ENCODE results near the gene DACH1. TPM values are rescaled to one million over a fixed set of nuclear protein-coding genes. Genes with fewer than 3 reads are reported as not detected.

DACH1 gene
- total RNA-seq, 1 experiment from 2014 or later: 0.14 TPM

DNA sequence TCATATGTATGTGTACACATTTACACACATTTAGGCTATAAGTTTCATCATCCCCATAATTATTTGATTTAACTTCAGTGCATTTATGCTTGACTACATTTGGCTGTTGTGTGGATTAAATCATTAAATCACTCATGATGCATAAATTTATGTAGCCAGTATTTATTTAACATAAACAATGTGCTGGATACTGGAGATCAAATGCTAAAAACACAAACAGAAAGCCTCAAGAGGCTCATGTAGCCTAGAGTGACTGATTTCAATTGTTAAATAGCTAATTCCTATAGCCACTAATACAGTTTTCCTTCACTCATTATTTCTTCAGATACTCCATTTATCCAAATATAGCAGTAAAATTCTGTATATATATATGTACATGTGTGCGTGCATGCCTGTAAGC is 376.0 kb downstream of the DACH1 start:
- Mint-ChIP-seq H3K27ac (ENCODE audit: unreplicated experiment) (no peak overlapping the region), H3K9me3 (ENCODE audit: low read depth, unreplicated experiment) (no peaks in the 10 kb centered on the region), H3K36me3 (ENCODE audit: insufficient read depth, unreplicated experiment) (no peaks in the 10 kb centered on the region), H3K27me3 (ENCODE audit: unreplicated experiment) (no peaks in the 10 kb centered on the region), H3K4me1 (ENCODE audit: low read depth, unreplicated experiment) (no peaks in the 10 kb centered on the region), H3K4me3 (ENCODE audit: low read depth, unreplicated experiment) (no peak overlapping the region)
- TF ChIP-seq, protein P1, sequence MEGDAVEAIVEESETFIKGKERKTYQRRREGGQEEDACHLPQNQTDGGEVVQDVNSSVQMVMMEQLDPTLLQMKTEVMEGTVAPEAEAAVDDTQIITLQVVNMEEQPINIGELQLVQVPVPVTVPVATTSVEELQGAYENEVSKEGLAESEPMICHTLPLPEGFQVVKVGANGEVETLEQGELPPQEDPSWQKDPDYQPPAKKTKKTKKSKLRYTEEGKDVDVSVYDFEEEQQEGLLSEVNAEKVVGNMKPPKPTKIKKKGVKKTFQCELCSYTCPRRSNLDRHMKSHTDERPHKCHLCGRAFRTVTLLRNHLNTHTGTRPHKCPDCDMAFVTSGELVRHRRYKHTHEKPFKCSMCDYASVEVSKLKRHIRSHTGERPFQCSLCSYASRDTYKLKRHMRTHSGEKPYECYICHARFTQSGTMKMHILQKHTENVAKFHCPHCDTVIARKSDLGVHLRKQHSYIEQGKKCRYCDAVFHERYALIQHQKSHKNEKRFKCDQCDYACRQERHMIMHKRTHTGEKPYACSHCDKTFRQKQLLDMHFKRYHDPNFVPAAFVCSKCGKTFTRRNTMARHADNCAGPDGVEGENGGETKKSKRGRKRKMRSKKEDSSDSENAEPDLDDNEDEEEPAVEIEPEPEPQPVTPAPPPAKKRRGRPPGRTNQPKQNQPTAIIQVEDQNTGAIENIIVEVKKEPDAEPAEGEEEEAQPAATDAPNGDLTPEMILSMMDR (IDR thresholded peaks at IDR 0.05; ENCODE audit: unreplicated experiment): no peak
- CTCF ChIA-PET: no interaction called here
- intact Hi-C loops (cut with micrococcal nuclease; ENCODE audit: unreplicated experiment): no loop called here
- no TSS peak for BruUV-seq (replicated peaks)
- no peak for DNase-seq

GRCh38 chr13:71489041-71489440 is 378.0 kb downstream of the DACH1 start:
- CTCF ChIA-PET: no interaction called here
- Mint-ChIP-seq H3K4me3 (ENCODE audit: low read depth, unreplicated experiment) (no peak overlapping the region), H3K27ac (ENCODE audit: unreplicated experiment) (no peak overlapping the region), H3K27me3 (ENCODE audit: unreplicated experiment) (no peaks in the 10 kb centered on the region), H3K4me1 (ENCODE audit: low read depth, unreplicated experiment) (no peaks in the 10 kb centered on the region), H3K36me3 (ENCODE audit: insufficient read depth, unreplicated experiment) (no peaks in the 10 kb centered on the region), H3K9me3 (ENCODE audit: low read depth, unreplicated experiment) (no peaks in the 10 kb centered on the region)
- BruUV-seq (replicated peaks): no TSS peak
- no peak for DNase-seq
- intact Hi-C loops (cut with micrococcal nuclease; ENCODE audit: unreplicated experiment): no loop called here
- TF ChIP-seq, protein P1 (IDR thresholded peaks at IDR 0.05; ENCODE audit: unreplicated experiment): no peak

DNA sequence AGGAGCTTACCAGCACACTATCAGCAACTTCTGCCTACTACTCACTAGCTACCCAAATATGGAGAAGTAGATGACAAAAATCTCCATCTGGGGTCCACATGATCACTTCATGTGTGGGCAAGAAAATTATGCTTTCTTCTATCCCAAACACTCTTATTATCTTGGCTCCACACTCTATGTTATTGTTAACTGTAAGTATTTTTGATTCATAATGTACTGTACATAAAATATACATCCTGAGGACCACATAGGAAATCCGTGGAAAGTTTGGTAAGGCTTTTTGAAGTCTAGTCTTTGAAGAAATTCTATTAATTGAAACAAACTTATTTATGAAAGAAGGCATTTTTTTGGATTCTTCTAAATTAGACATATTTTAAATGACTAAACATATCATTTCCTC is 378.8 kb downstream of the DACH1 start:
- H3K27me3 Mint-ChIP-seq (ENCODE audit: unreplicated experiment): no peaks in the 10 kb centered on the region
- TF ChIP-seq, protein P1 (IDR thresholded peaks at IDR 0.05; ENCODE audit: unreplicated experiment): no peak
- H3K36me3 Mint-ChIP-seq (ENCODE audit: insufficient read depth, unreplicated experiment): no peaks in the 10 kb centered on the region
- no peaks in the 10 kb centered on the region for H3K9me3 Mint-ChIP-seq (ENCODE audit: low read depth, unreplicated experiment)
- no peaks in the 10 kb centered on the region for H3K4me1 Mint-ChIP-seq (ENCODE audit: low read depth, unreplicated experiment)
- intact Hi-C loops (cut with micrococcal nuclease; ENCODE audit: unreplicated experiment): no loop called here
- no peak for DNase-seq
- H3K4me3 Mint-ChIP-seq (ENCODE audit: low read depth, unreplicated experiment): no peak overlapping the region
- H3K27ac Mint-ChIP-seq (ENCODE audit: unreplicated experiment): no peak overlapping the region
- CTCF ChIA-PET: no interaction called here
- no TSS peak for BruUV-seq (replicated peaks)

GRCh38 chr13:71485913-71486312 is 381.1 kb downstream of the DACH1 start:
- no TSS peak for BruUV-seq (replicated peaks)
- Mint-ChIP-seq H3K4me1 (ENCODE audit: low read depth, unreplicated experiment) (no peaks in the 10 kb centered on the region), H3K27ac (ENCODE audit: unreplicated experiment) (no peak overlapping the region), H3K4me3 (ENCODE audit: low read depth, unreplicated experiment) (no peak overlapping the region), H3K9me3 (ENCODE audit: low read depth, unreplicated experiment) (no peaks in the 10 kb centered on the region), H3K36me3 (ENCODE audit: insufficient read depth, unreplicated experiment) (no peaks in the 10 kb centered on the region), H3K27me3 (ENCODE audit: unreplicated experiment) (no peaks in the 10 kb centered on the region)
- CTCF ChIA-PET: no interaction called here
- TF ChIP-seq, protein P1 (IDR thresholded peaks at IDR 0.05; ENCODE audit: unreplicated experiment): no peak
- DNase-seq: no peak
- intact Hi-C loops (cut with micrococcal nuclease; ENCODE audit: unreplicated experiment): no loop called here

GRCh38 chr13:71483733-71484132 is 383.3 kb downstream of the DACH1 start:
- CTCF ChIA-PET: no interaction called here
- Mint-ChIP-seq H3K27ac (ENCODE audit: unreplicated experiment) (no peak overlapping the region), H3K36me3 (ENCODE audit: insufficient read depth, unreplicated experiment) (no peaks in the 10 kb centered on the region), H3K9me3 (ENCODE audit: low read depth, unreplicated experiment) (no peaks in the 10 kb centered on the region), H3K4me3 (ENCODE audit: low read depth, unreplicated experiment) (no peak overlapping the region), H3K4me1 (ENCODE audit: low read depth, unreplicated experiment) (no peaks in the 10 kb centered on the region), H3K27me3 (ENCODE audit: unreplicated experiment) (no peaks in the 10 kb centered on the region)
- intact Hi-C loops (cut with micrococcal nuclease; ENCODE audit: unreplicated experiment): no loop called here
- TF ChIP-seq, protein P1 (IDR thresholded peaks at IDR 0.05; ENCODE audit: unreplicated experiment): no peak
- no TSS peak for BruUV-seq (replicated peaks)
- no peak for DNase-seq

Data from Calu3 (cell line).